ENCODE data around the gene TRAF2. TPM values are rescaled to one million over a fixed set of nuclear protein-coding genes. Genes with fewer than 3 reads are reported as not detected.

TRAF2 gene
- total RNA-seq, 4 donors from 2014 or later = 5.0 to 10.8 (median 10.6) TPM

DNA sequence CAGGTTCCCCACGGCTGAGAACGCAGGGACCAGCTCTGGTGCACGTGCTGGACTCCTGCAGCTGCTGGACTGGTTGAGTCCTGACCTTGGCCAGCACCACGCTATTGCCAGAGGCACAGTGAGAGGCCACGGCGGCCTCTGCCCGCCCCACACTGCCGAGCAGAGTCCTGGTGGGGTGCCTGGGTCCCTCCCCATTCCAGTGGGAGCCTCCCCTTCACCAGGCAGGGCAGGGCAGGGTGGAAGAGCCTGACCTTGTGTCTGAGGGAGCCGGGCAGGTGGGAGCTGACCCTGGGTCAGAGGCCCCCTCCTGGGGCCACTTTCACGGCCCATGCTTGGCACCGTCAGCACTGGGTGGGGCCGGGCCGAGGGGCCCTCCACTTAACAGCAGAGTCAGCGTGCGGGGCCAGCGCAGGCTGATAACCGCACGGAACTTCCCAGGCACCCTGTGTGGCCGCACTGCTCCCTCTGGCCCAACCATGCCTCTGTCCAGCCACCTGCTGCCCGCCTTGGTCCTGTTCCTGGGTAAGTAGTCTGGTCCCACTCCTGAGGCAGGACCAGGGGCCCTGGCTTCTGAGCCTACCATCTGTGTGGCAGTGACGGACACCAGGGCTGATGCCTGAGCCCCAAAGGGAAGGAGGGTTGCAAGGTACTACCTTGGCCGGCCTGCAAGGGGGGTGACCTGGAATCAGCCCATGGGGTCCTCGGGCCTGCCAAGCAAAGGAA lies 34.2 kb upstream of the TRAF2 start, which contains the start of gene MAMDC4:
Gene MAMDC4, plus strand, starts transcription at position 406 of the 723 bp plus-strand sequence. Its CDS starts 71 bp downstream, at position 477.
- Histone ChIP-seq H3K36me3 (peaks cover 0 to 18% (median 0%) of the 10 kb centered on the region in 3 donors), H3K27me3 (peaks cover 0 to 9% of the 10 kb centered on the region in 2 donors), H3K27ac (no peak within 1 kb of the TSS), H3K9me3 (no peaks in the 10 kb centered on the region), H3K4me1 (peaks cover 0 to 47% (median 17%) of the 10 kb centered on the region in 4 donors), H3K4me3 (no peak within 1 kb of the TSS)
- TF ChIP-seq POLR2A (IDR thresholded peaks at IDR 0.05) (no peak), EP300 (IDR thresholded peaks at IDR 0.05) (no peak)
- TF ChIP-seq, protein P1, sequence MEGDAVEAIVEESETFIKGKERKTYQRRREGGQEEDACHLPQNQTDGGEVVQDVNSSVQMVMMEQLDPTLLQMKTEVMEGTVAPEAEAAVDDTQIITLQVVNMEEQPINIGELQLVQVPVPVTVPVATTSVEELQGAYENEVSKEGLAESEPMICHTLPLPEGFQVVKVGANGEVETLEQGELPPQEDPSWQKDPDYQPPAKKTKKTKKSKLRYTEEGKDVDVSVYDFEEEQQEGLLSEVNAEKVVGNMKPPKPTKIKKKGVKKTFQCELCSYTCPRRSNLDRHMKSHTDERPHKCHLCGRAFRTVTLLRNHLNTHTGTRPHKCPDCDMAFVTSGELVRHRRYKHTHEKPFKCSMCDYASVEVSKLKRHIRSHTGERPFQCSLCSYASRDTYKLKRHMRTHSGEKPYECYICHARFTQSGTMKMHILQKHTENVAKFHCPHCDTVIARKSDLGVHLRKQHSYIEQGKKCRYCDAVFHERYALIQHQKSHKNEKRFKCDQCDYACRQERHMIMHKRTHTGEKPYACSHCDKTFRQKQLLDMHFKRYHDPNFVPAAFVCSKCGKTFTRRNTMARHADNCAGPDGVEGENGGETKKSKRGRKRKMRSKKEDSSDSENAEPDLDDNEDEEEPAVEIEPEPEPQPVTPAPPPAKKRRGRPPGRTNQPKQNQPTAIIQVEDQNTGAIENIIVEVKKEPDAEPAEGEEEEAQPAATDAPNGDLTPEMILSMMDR (IDR thresholded peaks at IDR 0.05) = no peak
- no peak for DNase-seq (ENCODE audit: low spot score in 2 of 2)
- 70 to 72% methylated on average over 22 to 23 of the region's 23 CpGs for WGBS, 2 donors

DNA sequence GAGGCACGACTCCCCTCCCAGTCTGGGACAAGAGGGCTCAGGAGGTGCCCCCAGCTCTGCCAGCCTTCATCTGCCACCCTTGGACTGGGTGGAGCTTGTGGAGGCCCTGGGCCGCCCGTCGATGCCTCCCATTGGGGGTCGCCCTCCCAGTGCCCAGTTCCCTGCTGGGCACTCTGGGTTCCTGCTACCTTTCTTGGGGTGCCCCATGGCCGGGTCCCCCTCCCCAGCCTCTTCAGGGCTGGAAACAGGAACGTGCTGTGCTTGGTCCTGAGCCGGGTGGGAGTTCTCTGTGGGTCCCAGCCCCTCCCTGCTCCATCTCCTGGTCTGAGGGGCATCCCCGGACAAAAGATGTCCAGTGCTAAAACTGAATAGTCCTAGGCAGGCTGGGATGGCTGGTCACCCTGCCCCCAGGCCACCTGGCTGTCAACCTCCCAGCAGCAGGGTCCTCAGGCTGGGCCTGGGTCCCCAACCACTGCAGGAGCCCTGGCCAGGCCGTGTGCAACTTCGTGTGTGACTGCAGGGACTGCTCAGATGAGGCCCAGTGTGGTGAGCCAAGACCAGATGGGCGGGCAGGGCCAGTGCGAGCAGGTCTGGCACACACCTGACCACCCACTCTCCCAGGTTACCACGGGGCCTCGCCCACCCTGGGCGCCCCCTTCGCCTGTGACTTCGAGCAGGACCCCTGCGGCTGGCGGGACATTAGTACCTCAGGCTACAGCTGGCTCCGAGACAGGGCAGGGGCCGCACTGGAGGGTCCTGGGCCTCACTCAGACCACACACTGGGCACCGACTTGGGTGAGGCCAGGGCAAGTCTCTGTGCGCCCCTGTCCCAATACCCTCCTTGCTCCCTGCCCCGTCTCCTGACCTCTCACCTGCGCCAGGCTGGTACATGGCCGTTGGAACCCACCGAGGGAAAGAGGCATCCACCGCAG lies 33.4 kb upstream of the TRAF2 start:
- WGBS, 2 donors = 55 to 77% methylated on average over 5 to 25 of the region's 29 CpGs
- Histone ChIP-seq H3K9me3 (no peaks in the 10 kb centered on the region), H3K27ac (no peak overlapping the region), H3K4me1 (peaks cover 0 to 39% (median 14%) of the 10 kb centered on the region in 4 donors), H3K4me3 (no peak overlapping the region), H3K27me3 (peaks cover 0 to 2% of the 10 kb centered on the region in 2 donors), H3K36me3 (peaks cover 0 to 18% (median 0%) of the 10 kb centered on the region in 3 donors)
- no peak for TF ChIP-seq POLR2A (IDR thresholded peaks at IDR 0.05)
- no peak for TF ChIP-seq EP300 (IDR thresholded peaks at IDR 0.05)
- TF ChIP-seq, protein P1 (IDR thresholded peaks at IDR 0.05) = no peak
- DNase-seq (ENCODE audit: low spot score in 2 of 2) = no peak

DNA sequence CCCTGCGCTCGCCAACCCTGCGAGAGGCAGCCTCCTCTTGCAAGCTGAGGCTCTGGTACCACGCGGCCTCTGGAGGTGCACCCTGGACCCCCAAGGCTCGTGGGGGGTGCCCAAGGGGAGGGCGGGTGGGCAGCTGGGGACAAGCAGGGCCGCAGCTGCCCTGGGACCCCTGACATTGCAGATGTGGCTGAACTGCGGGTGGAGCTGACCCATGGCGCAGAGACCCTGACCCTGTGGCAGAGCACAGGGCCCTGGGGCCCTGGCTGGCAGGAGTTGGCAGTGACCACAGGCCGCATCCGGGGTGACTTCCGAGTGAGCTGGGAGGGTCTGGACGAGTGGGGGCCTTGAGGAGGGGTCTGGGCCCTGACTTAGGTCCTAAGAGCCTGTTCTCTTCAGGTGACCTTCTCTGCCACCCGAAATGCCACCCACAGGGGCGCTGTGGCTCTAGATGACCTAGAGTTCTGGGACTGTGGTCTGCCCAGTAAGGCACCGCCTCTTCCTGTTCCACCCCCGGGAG lies 32.7 kb upstream of the TRAF2 start:
- Histone ChIP-seq H3K36me3 (peaks cover 0 to 23% (median 0%) of the 10 kb centered on the region in 3 donors), H3K27me3 (no peaks in the 10 kb centered on the region), H3K4me3 (no peak overlapping the region), H3K9me3 (no peaks in the 10 kb centered on the region), H3K4me1 (peaks cover 0 to 35% (median 11%) of the 10 kb centered on the region in 4 donors), H3K27ac (no peak overlapping the region)
- WGBS, 2 donors = 75 to 82% methylated on average over 4 to 13 of the region's 18 CpGs
- TF ChIP-seq, protein P1 (IDR thresholded peaks at IDR 0.05) = no peak
- no peak for TF ChIP-seq EP300 (IDR thresholded peaks at IDR 0.05)
- no peak for TF ChIP-seq POLR2A (IDR thresholded peaks at IDR 0.05)
- no peak for DNase-seq (ENCODE audit: low spot score in 2 of 2)

DNA sequence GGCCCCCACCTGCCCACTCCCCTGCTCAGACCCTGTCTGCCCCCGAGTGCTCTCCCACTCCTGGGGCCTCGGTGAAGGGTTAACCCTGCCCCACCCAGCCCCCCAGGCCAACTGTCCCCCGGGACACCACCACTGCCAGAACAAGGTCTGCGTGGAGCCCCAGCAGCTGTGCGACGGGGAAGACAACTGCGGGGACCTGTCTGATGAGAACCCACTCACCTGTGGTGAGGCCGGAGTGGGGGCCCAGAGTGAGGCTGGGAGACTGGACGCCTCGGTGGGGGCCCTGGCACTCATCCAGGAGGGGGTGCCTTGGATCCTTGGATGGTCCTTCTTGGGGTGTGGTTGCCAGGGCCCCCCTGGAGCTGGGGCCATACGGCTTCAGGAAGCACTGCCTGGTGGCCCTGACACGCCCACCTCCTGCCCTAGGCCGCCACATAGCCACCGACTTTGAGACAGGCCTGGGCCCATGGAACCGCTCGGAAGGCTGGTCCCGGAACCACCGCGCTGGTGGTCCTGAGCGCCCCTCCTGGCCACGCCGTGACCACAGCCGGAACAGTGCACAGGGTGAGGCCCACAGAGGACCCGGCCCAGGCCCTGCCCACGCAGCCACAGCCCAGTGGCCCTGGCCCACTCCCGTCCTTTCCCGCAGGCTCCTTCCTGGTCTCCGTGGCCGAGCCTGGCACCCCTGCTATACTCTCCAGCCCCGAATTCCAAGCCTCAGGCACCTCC lies 32.0 kb upstream of the TRAF2 start:
- no peak for DNase-seq (ENCODE audit: low spot score in 2 of 2)
- Histone ChIP-seq H3K27ac (no peak overlapping the region), H3K9me3 (no peaks in the 10 kb centered on the region), H3K4me1 (peaks cover 0 to 41% (median 14%) of the 10 kb centered on the region in 4 donors), H3K4me3 (no peak overlapping the region), H3K36me3 (peaks cover 0 to 25% (median 0%) of the 10 kb centered on the region in 3 donors), H3K27me3 (no peaks in the 10 kb centered on the region)
- 65 to 71% methylated on average over 13 to 16 of the region's 30 CpGs for WGBS, 2 donors
- TF ChIP-seq EP300 (IDR thresholded peaks at IDR 0.05) (no peak), POLR2A (IDR thresholded peaks at IDR 0.05) (no peak)
- TF ChIP-seq, protein P1 (IDR thresholded peaks at IDR 0.05) = no peak

All from tibial nerve (tissue), 4 donors.